ENCODE measurements around the gene LIPT1.

The LIPT1 gene

DNA sequence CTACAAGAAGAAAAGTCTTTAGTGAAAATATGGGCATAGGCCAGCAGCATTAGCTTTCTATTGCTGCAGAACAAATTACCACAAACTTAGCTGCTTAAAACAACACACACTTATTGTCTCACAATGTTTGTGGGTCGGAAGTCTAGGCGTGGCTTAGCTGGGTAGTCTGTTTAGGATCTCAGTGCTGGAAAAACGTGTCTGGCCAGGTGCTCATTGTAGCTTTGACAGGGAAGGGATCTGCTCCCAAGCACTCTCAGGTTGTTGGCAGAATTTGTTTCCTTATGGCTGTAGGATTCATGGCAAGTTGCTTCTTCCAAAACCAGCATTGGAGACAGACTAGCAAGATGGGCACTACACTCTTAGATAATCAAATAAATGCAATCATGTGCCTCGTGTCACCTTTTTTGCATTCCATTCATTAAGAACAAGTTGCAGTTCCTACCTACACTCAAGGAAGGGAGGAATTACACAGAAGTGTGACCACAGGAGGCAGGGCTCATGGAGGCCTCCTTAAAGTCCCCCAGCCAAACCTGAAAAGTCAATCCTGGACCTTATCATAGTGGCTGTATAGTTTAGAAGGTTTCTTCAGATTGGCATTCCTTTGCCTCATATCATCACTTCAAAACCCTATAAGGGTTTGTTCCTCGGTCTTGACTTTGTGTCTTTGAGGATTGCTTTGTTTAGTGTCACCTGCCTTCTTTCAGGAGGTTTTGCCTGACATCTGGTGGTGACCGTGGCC is 43.5 kb downstream of the LIPT1 start:
- DNase-seq (ENCODE audit: extremely low read depth, low read depth) = no peak
- TF ChIP-seq CTCF (IDR thresholded peaks at IDR 0.05; ENCODE audit: low read depth, low read length) = no peak

DNA sequence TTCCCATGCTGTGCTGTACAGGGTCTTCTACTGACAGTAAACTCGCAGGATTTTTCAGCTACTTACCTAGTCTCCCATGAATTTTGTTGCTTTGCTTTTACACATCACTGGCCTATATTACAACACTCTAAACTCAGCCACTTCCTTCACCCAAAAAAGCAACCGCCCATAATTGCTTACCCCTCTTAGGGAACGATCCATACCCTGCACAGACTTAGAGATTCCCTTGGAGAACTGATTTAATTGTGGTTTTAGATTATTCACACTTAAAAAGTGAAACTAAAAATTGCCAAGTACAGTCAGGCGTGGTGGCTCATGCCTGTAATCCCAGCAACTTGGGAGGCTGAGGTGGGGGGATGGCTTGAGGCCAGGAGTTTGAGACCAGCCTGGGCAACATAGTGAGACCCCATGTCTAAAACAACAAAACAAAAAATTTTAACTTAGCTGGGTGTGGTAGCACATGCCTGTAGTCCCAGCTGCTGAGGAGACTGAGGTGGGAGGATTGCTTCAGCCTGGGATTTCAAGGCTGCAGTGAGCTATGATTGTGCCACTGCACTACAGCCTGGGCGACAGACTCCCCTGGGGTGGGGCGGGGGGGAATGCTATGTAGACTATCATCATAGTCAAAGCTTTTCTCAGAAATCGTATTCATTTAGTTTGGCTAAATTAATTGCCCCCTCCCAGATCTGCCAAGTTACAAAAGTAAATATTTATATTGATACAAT is 45.5 kb downstream of the LIPT1 start:
- TF ChIP-seq CTCF (IDR thresholded peaks at IDR 0.05; ENCODE audit: low read depth, low read length) = no peak
- DNase-seq (ENCODE audit: extremely low read depth, low read depth) = no peak

DNA sequence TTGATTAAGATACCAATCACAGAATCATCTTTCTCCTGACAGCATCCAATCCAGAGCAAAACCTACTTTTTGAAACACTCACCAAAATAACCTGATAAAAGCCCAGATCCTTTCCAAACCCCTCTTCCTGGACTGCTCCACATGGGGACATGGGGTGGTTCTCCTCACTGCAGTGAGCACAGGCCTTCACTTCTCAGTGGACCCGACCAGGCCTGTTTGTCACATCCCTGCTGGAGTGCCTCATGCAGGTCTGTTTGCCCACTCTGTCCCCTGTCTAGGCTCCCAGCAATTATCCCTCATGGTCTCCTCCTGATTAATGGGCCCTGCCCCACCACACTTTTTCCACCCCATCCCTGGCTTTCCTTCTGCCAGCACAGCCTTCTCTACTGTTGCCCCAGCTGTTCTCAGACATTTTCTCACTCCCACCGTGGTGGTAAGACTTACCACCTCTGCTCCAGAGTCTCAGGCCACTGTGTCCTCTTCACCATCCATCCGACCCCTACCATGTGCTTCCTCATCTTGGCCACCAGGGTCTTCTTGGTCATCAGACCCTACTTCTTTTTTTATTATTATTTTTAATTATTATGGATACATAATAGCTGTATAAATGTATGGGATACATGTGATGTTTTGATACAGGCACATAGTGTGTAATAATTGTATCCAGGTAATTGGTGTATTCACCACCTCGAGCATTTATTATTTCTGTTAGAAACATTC is 47.4 kb downstream of the LIPT1 start:
- TF ChIP-seq CTCF (IDR thresholded peaks at IDR 0.05; ENCODE audit: low read depth, low read length) = no peak; the same call in 1 of the 2 replicates
- DNase-seq (ENCODE audit: extremely low read depth, low read depth) = no peak

DNA sequence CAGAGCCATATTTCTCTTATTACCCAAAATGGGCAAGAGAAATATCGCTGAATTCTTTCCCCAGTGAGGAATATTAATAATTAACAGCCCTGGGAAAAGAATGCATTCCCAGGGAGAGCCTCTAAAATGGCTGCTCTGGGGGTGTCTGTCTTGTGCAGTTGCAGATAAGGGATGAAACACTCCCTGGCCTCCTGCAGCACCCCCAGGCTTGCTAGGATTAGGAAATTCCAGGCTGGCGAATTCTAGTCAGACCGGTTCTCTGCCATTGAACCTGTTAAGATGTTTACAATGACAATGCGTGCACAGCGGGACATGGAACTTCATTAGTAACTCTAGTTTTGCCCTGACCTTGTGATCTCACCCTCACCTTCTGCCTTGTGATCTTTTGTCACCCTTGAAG is 50.7 kb downstream of the LIPT1 start:
- no peak for TF ChIP-seq CTCF (IDR thresholded peaks at IDR 0.05; ENCODE audit: low read depth, low read length)
- DNase-seq (ENCODE audit: extremely low read depth, low read depth) = no peak

Data from AG09319 (cell line).